Esophagus squamous epithelium (tissue), 5 donors: ENCODE results near the gene KCNK6. TPM values are rescaled to one million over a fixed set of nuclear protein-coding genes. Genes with fewer than 3 reads are reported as not detected.

Experiments
- DNase-seq: peaks from one replicate; lab custom pipeline; 2025; lab: John Stamatoyannopoulos, UW
- H3K27ac ChIP-seq, 4 donors: fragments of 200-600 bp; sonication (generic); one replicate each; pipeline ENCODE4 v1.5.1; 2016 to 2019; ENCODE audit warnings: mild to moderate bottlenecking in 1 of 4
- H3K27me3 ChIP-seq, 4 donors: fragments of 200-600 bp; sonication (generic); 1 replicate in 3 of 4; 2 replicates in 1 of 4; pipeline versions ENCODE4 v1.5.1 to v1.6.0; 2017 to 2021; ENCODE audit warnings: antibody characterized with exemption in 1 of 4
- H3K36me3 ChIP-seq, 3 donors: fragments of 200-600 bp; sonication (generic); one replicate each; pipeline ENCODE4 v1.5.1; 2016 to 2019
- H3K4me1 ChIP-seq, 3 donors: fragments of 200-600 bp; sonication (generic); one replicate each; pipeline ENCODE4 v1.5.1; 2017 to 2019
- H3K4me3 ChIP-seq, 4 donors: fragments of 200-600 bp; sonication (generic); 1 replicate in 3 of 4; 2 replicates in 1 of 4; pipeline ENCODE4 v1.5.1; 2016 to 2019; ENCODE audit warnings: mild to moderate bottlenecking in 2 of 4, moderate library complexity in 1 of 4
- H3K9me3 ChIP-seq, 3 donors: fragments of 200-600 bp; sonication (generic); one replicate each; pipeline ENCODE4 v1.5.1; 2016 to 2019
- CTCF ChIP-seq, 6 experiments: fragments of 450-650 bp in 4 of 6; fragments of 200-600 bp in 2 of 6; sonication (generic) in 2 of 6; IDR thresholded peaks; one replicate each; pipeline ENCODE4 v1.5.1; 2016 to 2019; ENCODE audit warnings: antibody characterized with exemption in 6 of 6, mild to moderate bottlenecking in 4 of 6, moderate library complexity in 4 of 6
- POLR2A ChIP-seq, 4 donors: fragments of 450-650 bp; IDR thresholded peaks; one replicate each; pipeline ENCODE4 v1.6.1; 2017; ENCODE audit warnings: antibody characterized with exemption in 4 of 4, mild to moderate bottlenecking in 4 of 4, moderate library complexity in 3 of 4
- WGBS, 2 donors: methylation state at CpG; one replicate each; pipeline ENCODE4 v1.1.5; 2018; 5-methylcytosine and 5-hydroxymethylcytosine counted together
- intact Hi-C: fragments of 100-400 bp; cut with DNase I; formaldehyde crosslinking; loops from one replicate; pipeline ENCODE4 v1.15.0; 2022
- total RNA-seq, 4 donors: library from RNA; depleted of rRNA; stranded (reverse); fragments of >200 nt; gene quantifications; one replicate each; pipeline ENCODE4 v1.1.0, GENCODE V29; 2016
- donor health status: DM: yes; HTN: yes; CAD: no.

The KCNK6 gene
- total RNA-seq, 4 donors from 2014 or later, result 13.7 to 27.0 (median 21.6) TPM

- TF ChIP-seq POLR2A (IDR thresholded peaks at IDR 0.05), result no peak
- H3K4me3 ChIP-seq, result peak overlapping the region in 1 of 4 donors; percentile 25
- no peaks in the 10 kb centered on the region for H3K27me3 ChIP-seq
- H3K27ac ChIP-seq, result peak overlapping the region; percentile 71 to 85 (median 82)
- no peaks in the 10 kb centered on the region for H3K9me3 ChIP-seq
- DNase-seq, result no peak
- WGBS, 2 donors, result 82 to 90% methylated on average over 7 of the region's 7 CpGs
- peaks cover 16 to 93% (median 37%) of the 10 kb centered on the region in 3 donors for H3K4me1 ChIP-seq
- intact Hi-C loops, result no loop called here
- H3K36me3 ChIP-seq, result peaks cover 0 to 4% (median 0%) of the 10 kb centered on the region in 3 donors
Observed at GRCh38 chr19:38276942-38277517, 42.6 kb upstream of the KCNK6 start.

GRCh38 chr19:38277549-38277948 is 42.1 kb upstream of the KCNK6 start:
- DNase-seq, result no peak
- Histone ChIP-seq H3K4me3 (peak overlapping the region in 1 of 4 donors; percentile 25), H3K27me3 (no peaks in the 10 kb centered on the region), H3K36me3 (peaks cover 0 to 4% (median 0%) of the 10 kb centered on the region in 3 donors), H3K9me3 (no peaks in the 10 kb centered on the region), H3K27ac (peak overlapping the region; percentile 71 to 85 (median 82)), H3K4me1 (peaks cover 16 to 98% (median 37%) of the 10 kb centered on the region in 3 donors)
- intact Hi-C loops, result no loop called here
- 31 to 37% methylated on average over 5 of the region's 5 CpGs for WGBS, 2 donors
- no peak for TF ChIP-seq CTCF (IDR thresholded peaks at IDR 0.05)

- H3K27me3 ChIP-seq, result no peaks in the 10 kb centered on the region
- TF ChIP-seq POLR2A (IDR thresholded peaks at IDR 0.05) (no peak), CTCF (IDR thresholded peaks at IDR 0.05) (no peak)
- peaks cover 0 to 4% (median 0%) of the 10 kb centered on the region in 3 donors for H3K36me3 ChIP-seq
- DNase-seq, result no peak
- WGBS, 2 donors, result 43 to 60% methylated on average over 8 to 9 of the region's 9 CpGs
- H3K4me3 ChIP-seq, result peak overlapping the region in 1 of 4 donors; percentile 25
- H3K9me3 ChIP-seq, result no peaks in the 10 kb centered on the region
- peaks cover 16 to 100% (median 38%) of the 10 kb centered on the region in 3 donors for H3K4me1 ChIP-seq
- peak overlapping the region; percentile 71 to 85 (median 82) for H3K27ac ChIP-seq
- intact Hi-C loops, result no loop called here
Observed at GRCh38 chr19:38277969-38278680, 41.5 kb upstream of the KCNK6 start.

GRCh38 chr19:38278751-38279150 is 40.9 kb upstream of the KCNK6 start:
- Histone ChIP-seq H3K4me1 (peaks cover 16 to 100% (median 43%) of the 10 kb centered on the region in 3 donors), H3K27me3 (no peaks in the 10 kb centered on the region), H3K27ac (peak overlapping the region; percentile 71 to 85 (median 82)), H3K4me3 (no peak overlapping the region), H3K9me3 (no peaks in the 10 kb centered on the region), H3K36me3 (peaks cover 0 to 4% (median 0%) of the 10 kb centered on the region in 3 donors)
- WGBS, 2 donors, result 49 to 51% methylated on average over 2 of the region's 2 CpGs
- TF ChIP-seq CTCF (IDR thresholded peaks at IDR 0.05) (no peak), POLR2A (IDR thresholded peaks at IDR 0.05) (no peak)
- intact Hi-C loops, result no loop called here
- no peak for DNase-seq

- 59 to 61% methylated on average over 14 to 17 of the region's 17 CpGs for WGBS, 2 donors
- intact Hi-C loops, result no loop called here
- Histone ChIP-seq H3K4me3 (no peak overlapping the region), H3K4me1 (peaks cover 8 to 97% (median 43%) of the 10 kb centered on the region in 3 donors), H3K27ac (peak overlapping the region in 3 of 4 donors; percentile 54 to 85 (median 63)), H3K9me3 (no peaks in the 10 kb centered on the region), H3K27me3 (no peaks in the 10 kb centered on the region), H3K36me3 (peaks cover 0 to 19% (median 0%) of the 10 kb centered on the region in 3 donors)
- TF ChIP-seq POLR2A (IDR thresholded peaks at IDR 0.05), result no peak
- TF ChIP-seq CTCF (IDR thresholded peaks at IDR 0.05), result no peak
- no peak for DNase-seq
Observed at GRCh38 chr19:38280030-38280921, 39.4 kb upstream of the KCNK6 start.
